ENCODE results near the gene TOP1.

Gene TOP1

GRCh38 chr20:41004531-41005360 lies 23.9 kb upstream of the TOP1 start:
- H3K4me3 ChIP-seq (replicated peaks; ENCODE audit: low read depth, low read length) = peak overlapping the region; percentile 24
- no peak for TF ChIP-seq CTCF (IDR thresholded peaks at IDR 0.05; ENCODE audit: low read depth, low read length, missing control alignments)
- DNase-seq (ENCODE audit: extremely low read depth, low read depth) = no peak

GRCh38 chr20:41005361-41005729 lies 23.3 kb upstream of the TOP1 start:
- no peak for TF ChIP-seq CTCF (IDR thresholded peaks at IDR 0.05; ENCODE audit: low read depth, low read length, missing control alignments)
- peak; percentile 94 for DNase-seq (ENCODE audit: extremely low read depth, low read depth)
- peak overlapping the region; percentile 24 for H3K4me3 ChIP-seq (replicated peaks; ENCODE audit: low read depth, low read length)

GRCh38 chr20:41006126-41006935 lies 22.3 kb upstream of the TOP1 start:
- no peak overlapping the region for H3K4me3 ChIP-seq (replicated peaks; ENCODE audit: low read depth, low read length)
- TF ChIP-seq CTCF (IDR thresholded peaks at IDR 0.05; ENCODE audit: low read depth, low read length, missing control alignments) = no peak
- no peak for DNase-seq (ENCODE audit: extremely low read depth, low read depth)

GRCh38 chr20:41006936-41007474 lies 21.6 kb upstream of the TOP1 start:
- H3K4me3 ChIP-seq (replicated peaks; ENCODE audit: low read depth, low read length) = no peak overlapping the region
- no peak for TF ChIP-seq CTCF (IDR thresholded peaks at IDR 0.05; ENCODE audit: low read depth, low read length, missing control alignments)
- no peak for DNase-seq (ENCODE audit: extremely low read depth, low read depth)

- no peak for TF ChIP-seq CTCF (IDR thresholded peaks at IDR 0.05; ENCODE audit: low read depth, low read length, missing control alignments)
- DNase-seq (ENCODE audit: extremely low read depth, low read depth) = no peak
- no peak overlapping the region for H3K4me3 ChIP-seq (replicated peaks; ENCODE audit: low read depth, low read length)
These were observed 21.1 kb upstream of the TOP1 start for GRCh38 chr20:41007481-41007880.

- TF ChIP-seq CTCF (IDR thresholded peaks at IDR 0.05; ENCODE audit: low read depth, low read length, missing control alignments) = no peak
- DNase-seq (ENCODE audit: extremely low read depth, low read depth) = no peak
- H3K4me3 ChIP-seq (replicated peaks; ENCODE audit: low read depth, low read length) = no peak overlapping the region
These were observed 18.7 kb upstream of the TOP1 start for GRCh38 chr20:41009946-41010345.
